RPMI8226 (cell line): ENCODE data around the gene DCC.

Experiments
- DNase-seq: peaks from one replicate; pipeline ENCODE4 v3.0.0-alpha.2; 2015

Gene DCC

GRCh38 chr18:52829876-52830405, 489.9 kb downstream of the DCC start:
- no peak for DNase-seq

GRCh38 chr18:52844323-52844722, 504.3 kb downstream of the DCC start:
- no peak for DNase-seq

GRCh38 chr18:52845036-52845435, 505.0 kb downstream of the DCC start:
- no peak for DNase-seq

- DNase-seq = no peak
These were observed 510.1 kb downstream of the DCC start for GRCh38 chr18:52850031-52850560.

- no peak for DNase-seq
These were observed 521.6 kb downstream of the DCC start for GRCh38 chr18:52861558-52861957.

- no peak for DNase-seq
These were observed 529.4 kb downstream of the DCC start for GRCh38 chr18:52869349-52869923.

- DNase-seq = no peak
These were observed 530.2 kb downstream of the DCC start for GRCh38 chr18:52869942-52870907.

- DNase-seq = no peak
These were observed 534.8 kb downstream of the DCC start for GRCh38 chr18:52874774-52875173.

- DNase-seq = no peak
These were observed 535.7 kb downstream of the DCC start for GRCh38 chr18:52875725-52876124.

- peak; percentile 33 for DNase-seq
These were observed 548.0 kb downstream of the DCC start for GRCh38 chr18:52888014-52888413.

GRCh38 chr18:52894801-52895200, 554.8 kb downstream of the DCC start:
- DNase-seq = no peak

- DNase-seq = no peak
These were observed 557.9 kb downstream of the DCC start for GRCh38 chr18:52897611-52898484.

GRCh38 chr18:52898485-52899058, 558.6 kb downstream of the DCC start:
- DNase-seq = no peak

- no peak for DNase-seq
These were observed 562.2 kb downstream of the DCC start for GRCh38 chr18:52902188-52902587.

GRCh38 chr18:52903857-52904256, 563.9 kb downstream of the DCC start:
- DNase-seq = peak; percentile 61

GRCh38 chr18:52907543-52908308, 567.7 kb downstream of the DCC start:
- DNase-seq = no peak

GRCh38 chr18:52914148-52914547, 574.2 kb downstream of the DCC start:
- DNase-seq = no peak

- DNase-seq = no peak
These were observed 580.7 kb downstream of the DCC start for GRCh38 chr18:52920665-52921064.

GRCh38 chr18:52933356-52933755, 593.4 kb downstream of the DCC start:
- DNase-seq = no peak

- DNase-seq = no peak
These were observed 596.9 kb downstream of the DCC start for GRCh38 chr18:52936931-52937330.

- DNase-seq = no peak
These were observed 597.8 kb downstream of the DCC start for GRCh38 chr18:52937840-52938239.

- DNase-seq = no peak
These were observed 605.6 kb downstream of the DCC start for GRCh38 chr18:52945552-52945951.
